Gastroesophageal sphincter (tissue), 4 donors: ENCODE results near the gene TPM4. TPM values are rescaled to one million over a fixed set of nuclear protein-coding genes. Genes with fewer than 3 reads are reported as not detected.

Experiments used
- ATAC-seq: fragments of 150-250 bp; one replicate; pipeline ENCODE4 v1.9.1; 2016; ENCODE audit warnings: mild to moderate bottlenecking, moderate library complexity
- H3K27ac ChIP-seq, 4 donors: fragments of 200-600 bp; sonication (generic) in 3 of 4; 1 replicate in 3 of 4; 2 replicates in 1 of 4; pipeline ENCODE4 v1.5.1; 2016 to 2019
- H3K27me3 ChIP-seq: fragments of 200-600 bp; sonication (generic); one replicate; pipeline ENCODE4 v1.5.1; 2019
- H3K36me3 ChIP-seq, 2 donors: fragments of 200-600 bp; sonication (generic); one replicate each; pipeline ENCODE4 v1.5.1; 2019; ENCODE audit warnings: control low read depth in 1 of 2
- H3K4me1 ChIP-seq, 3 donors: fragments of 200-600 bp; sonication (generic); 1 replicate in 2 of 3; 2 replicates in 1 of 3; pipeline ENCODE4 v1.5.1; 2016 to 2019; ENCODE audit warnings: control low read depth in 2 of 3
- H3K4me3 ChIP-seq, 2 donors: fragments of 200-600 bp; sonication (generic); one replicate each; pipeline ENCODE4 v1.5.1; 2019; ENCODE audit warnings: mild to moderate bottlenecking in 1 of 2, moderate library complexity in 1 of 2
- H3K9me3 ChIP-seq, 3 donors: fragments of 200-600 bp; sonication (generic); one replicate each; pipeline ENCODE4 v1.5.1; 2017 to 2019; ENCODE audit warnings: control low read depth in 2 of 3
- CTCF ChIP-seq, 4 experiments: fragments of 200-600 bp in 2 of 4; fragments of 450-650 bp in 2 of 4; sonication (generic) in 1 of 4; IDR thresholded peaks; one replicate each; pipeline ENCODE4 v1.5.1; 2017 to 2019; ENCODE audit warnings: antibody characterized with exemption in 4 of 4, mild to moderate bottlenecking in 2 of 4, moderate library complexity in 2 of 4
- EP300 ChIP-seq: sonication (generic); formaldehyde crosslinking; IDR thresholded peaks from one replicate; pipeline ENCODE4 v1.6.1; 2017; ENCODE audit warnings: antibody characterized with exemption, mild to moderate bottlenecking
- POLR2A ChIP-seq, 2 donors: fragments of 450-650 bp; IDR thresholded peaks; one replicate each; pipeline ENCODE4 v1.6.1; 2017; ENCODE audit warnings: antibody characterized with exemption in 2 of 2, mild to moderate bottlenecking in 2 of 2, moderate library complexity in 1 of 2
- POLR2AphosphoS5 ChIP-seq: sonication (generic); formaldehyde crosslinking; IDR thresholded peaks from one replicate; pipeline ENCODE4 v1.6.1; 2017; ENCODE audit warnings: antibody characterized with exemption
- WGBS, 2 donors: methylation state at CpG; one replicate each; pipeline ENCODE4 v1.1.5; 2018; ENCODE audit warnings: low coverage in 1 of 2; 5-methylcytosine and 5-hydroxymethylcytosine counted together
- total RNA-seq, 4 donors: library from RNA; depleted of rRNA; stranded (reverse); fragments of >200 nt; gene quantifications; one replicate each; pipeline ENCODE4 v1.1.0, GENCODE V29; 2016

The TPM4 gene
- total RNA-seq, 4 donors from 2014 or later = 351 to 486 (median 404) TPM

GRCh38 chr19:16142032-16142580 lies 65.8 kb downstream of the TPM4 start:
- no peaks in the 10 kb centered on the region for H3K4me1 ChIP-seq
- H3K4me3 ChIP-seq = no peak overlapping the region
- no peaks in the 10 kb centered on the region for H3K36me3 ChIP-seq
- TF ChIP-seq POLR2AphosphoS5 = no peak
- no peak for TF ChIP-seq CTCF (IDR thresholded peaks at IDR 0.05)
- no peak for TF ChIP-seq EP300
- no peak for TF ChIP-seq POLR2A (IDR thresholded peaks at IDR 0.05)
- whole genome bisulfite sequencing, 2 donors = 83 to 85% methylated on average over 6 to 7 of the region's 9 CpGs
- H3K27me3 ChIP-seq = peaks cover 11% of the 10 kb centered on the region
- H3K9me3 ChIP-seq = no peaks in the 10 kb centered on the region
- H3K27ac ChIP-seq = no peak overlapping the region
- no peak for ATAC-seq

GRCh38 chr19:16143399-16144215 lies 67.3 kb downstream of the TPM4 start, which contains the start of gene HSH2D:
Gene HSH2D (plus strand): TSS chr19:16143685. CDS start chr19:16148751, 5,066 bp downstream.
- TF ChIP-seq POLR2AphosphoS5 = no peak
- TF ChIP-seq CTCF (IDR thresholded peaks at IDR 0.05) = no peak
- no peak for TF ChIP-seq EP300
- TF ChIP-seq POLR2A (IDR thresholded peaks at IDR 0.05) = no peak
- Histone ChIP-seq H3K27ac (no peak within 1 kb of the TSS), H3K4me1 (no peaks in the 10 kb centered on the region), H3K36me3 (no peaks in the 10 kb centered on the region), H3K4me3 (no peak within 1 kb of the TSS), H3K9me3 (no peaks in the 10 kb centered on the region), H3K27me3 (peaks cover 11% of the 10 kb centered on the region)
- WGBS, 2 donors = 42 to 73% methylated on average over 3 to 5 of the region's 13 CpGs
- no peak for ATAC-seq

- Histone ChIP-seq H3K27ac (no peak overlapping the region), H3K4me3 (no peak overlapping the region), H3K4me1 (no peaks in the 10 kb centered on the region), H3K9me3 (no peaks in the 10 kb centered on the region), H3K27me3 (peaks cover 11% of the 10 kb centered on the region), H3K36me3 (no peaks in the 10 kb centered on the region)
- no peak for ATAC-seq
- WGBS, 2 donors = 60% methylated on average over 1 of the region's 1 CpG; no CpG with 5 or more reads in 1 of the 2 donors
- TF ChIP-seq POLR2A (IDR thresholded peaks at IDR 0.05) (no peak), EP300 (no peak), POLR2AphosphoS5 (no peak), CTCF (IDR thresholded peaks at IDR 0.05) (no peak)
These were observed 67.9 kb downstream of the TPM4 start for GRCh38 chr19:16144216-16144581.

- TF ChIP-seq CTCF (IDR thresholded peaks at IDR 0.05) (no peak), POLR2A (IDR thresholded peaks at IDR 0.05) (no peak), POLR2AphosphoS5 (no peak), EP300 (no peak)
- no peaks in the 10 kb centered on the region for H3K9me3 ChIP-seq
These were observed 69.8 kb downstream of the TPM4 start for GRCh38 chr19:16146112-16146511.

More at GRCh38 chr19:16146112-16146511, 69.8 kb downstream of the TPM4 start:
- ATAC-seq = no peak
- Histone ChIP-seq H3K36me3 (no peaks in the 10 kb centered on the region), H3K27me3 (peaks cover 11% of the 10 kb centered on the region), H3K27ac (no peak overlapping the region), H3K4me1 (no peaks in the 10 kb centered on the region), H3K4me3 (no peak overlapping the region)
- 64 to 73% methylated on average over 2 to 5 of the region's 5 CpGs for WGBS, 2 donors
